ENCODE data around the gene PLEKHA7. TPM values are rescaled to one million over a fixed set of nuclear protein-coding genes. Genes with fewer than 3 reads are reported as not detected.

Gene PLEKHA7
- total and polyA plus RNA-seq, 4 donors: 13.3 to 31.8 (median 21.5) TPM

DNA sequence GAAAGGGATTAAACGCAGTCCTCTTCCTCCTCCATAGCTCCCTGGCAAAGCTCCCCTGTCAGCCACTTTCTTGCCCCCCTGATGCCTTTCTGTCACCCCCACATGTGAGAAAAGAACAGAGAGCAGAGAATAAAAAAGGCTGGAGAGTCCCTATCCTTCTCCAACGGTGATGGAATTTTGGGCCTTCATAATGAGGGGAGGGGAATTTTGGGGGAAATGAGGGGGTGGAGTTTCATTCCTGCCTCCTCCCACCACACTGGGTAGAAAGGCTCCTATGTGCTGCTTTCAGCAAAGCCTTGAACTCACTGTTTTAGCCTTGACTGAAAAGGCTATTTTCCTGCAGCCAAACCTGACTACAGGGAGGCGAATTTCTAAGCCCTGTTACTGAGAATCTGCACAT is 216.4 kb downstream of the PLEKHA7 start:
- ATAC-seq (ENCODE audit: insufficient read depth, low FRiP score) (no peak), DNase-seq (no peak)
- Histone ChIP-seq H3K27me3 (ENCODE audit: control insufficient read depth in 3 of 3, insufficient read depth in 3 of 3, low read length in 2 of 3) (no peaks in the 10 kb centered on the region), H3K27ac (ENCODE audit: low read depth in 1 of 2, low read length in 1 of 2) (no peak overlapping the region), H3K4me1 (ENCODE audit: control insufficient read depth in 5 of 5, insufficient read depth in 5 of 5, low read length in 5 of 5) (peaks cover 0 to 3% (median 0%) of the 10 kb centered on the region in 5 donors), H3K9me3 (ENCODE audit: control insufficient read depth in 4 of 4, insufficient read depth in 3 of 4, low read length in 3 of 4) (no peaks in the 10 kb centered on the region), H3K36me3 (ENCODE audit: control insufficient read depth in 4 of 4, insufficient read depth in 4 of 4, low read length in 4 of 4) (peaks cover 0 to 2% (median 0%) of the 10 kb centered on the region in 4 donors), H3K4me3 (no peak overlapping the region), H3K9ac (ENCODE audit: insufficient read depth in 1 of 2, low read length in 2 of 2) (no peak overlapping the region)
- TF ChIP-seq, protein P1, sequence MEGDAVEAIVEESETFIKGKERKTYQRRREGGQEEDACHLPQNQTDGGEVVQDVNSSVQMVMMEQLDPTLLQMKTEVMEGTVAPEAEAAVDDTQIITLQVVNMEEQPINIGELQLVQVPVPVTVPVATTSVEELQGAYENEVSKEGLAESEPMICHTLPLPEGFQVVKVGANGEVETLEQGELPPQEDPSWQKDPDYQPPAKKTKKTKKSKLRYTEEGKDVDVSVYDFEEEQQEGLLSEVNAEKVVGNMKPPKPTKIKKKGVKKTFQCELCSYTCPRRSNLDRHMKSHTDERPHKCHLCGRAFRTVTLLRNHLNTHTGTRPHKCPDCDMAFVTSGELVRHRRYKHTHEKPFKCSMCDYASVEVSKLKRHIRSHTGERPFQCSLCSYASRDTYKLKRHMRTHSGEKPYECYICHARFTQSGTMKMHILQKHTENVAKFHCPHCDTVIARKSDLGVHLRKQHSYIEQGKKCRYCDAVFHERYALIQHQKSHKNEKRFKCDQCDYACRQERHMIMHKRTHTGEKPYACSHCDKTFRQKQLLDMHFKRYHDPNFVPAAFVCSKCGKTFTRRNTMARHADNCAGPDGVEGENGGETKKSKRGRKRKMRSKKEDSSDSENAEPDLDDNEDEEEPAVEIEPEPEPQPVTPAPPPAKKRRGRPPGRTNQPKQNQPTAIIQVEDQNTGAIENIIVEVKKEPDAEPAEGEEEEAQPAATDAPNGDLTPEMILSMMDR (IDR thresholded peaks at IDR 0.05; ENCODE audit: control extremely low read depth, extremely low read depth): no peak
- 77 to 86% methylated on average over 3 of the region's 3 CpGs for WGBS, 2 donors

DNA sequence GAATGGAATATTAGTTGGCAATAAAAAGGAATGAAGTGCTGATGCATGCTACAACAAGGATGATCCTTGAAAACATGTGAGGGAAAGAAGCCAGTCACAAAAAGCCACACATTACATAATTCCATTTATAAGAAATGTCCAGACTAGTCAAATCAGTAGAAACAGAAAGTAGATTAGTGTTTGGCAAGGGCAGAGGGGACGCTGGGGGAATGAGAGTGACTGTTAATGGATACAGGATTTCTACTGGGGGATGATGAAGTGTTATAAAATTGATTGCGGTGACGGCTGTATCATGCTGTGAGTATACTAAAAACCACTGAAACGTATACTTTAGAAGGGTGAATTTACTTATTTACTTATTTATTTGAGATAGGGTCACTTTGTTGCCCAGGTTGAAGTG is 217.9 kb downstream of the PLEKHA7 start:
- no peak overlapping the region for H3K27ac ChIP-seq (ENCODE audit: low read depth in 1 of 2, low read length in 1 of 2)
- peaks cover 0 to 1% (median 0%) of the 10 kb centered on the region in 4 donors for H3K36me3 ChIP-seq (ENCODE audit: control insufficient read depth in 4 of 4, insufficient read depth in 4 of 4, low read length in 4 of 4)
- TF ChIP-seq, protein P1 (IDR thresholded peaks at IDR 0.05; ENCODE audit: control extremely low read depth, extremely low read depth): no peak
- peak; percentile 41 to 87 (median 84) for DNase-seq
- no peak overlapping the region for H3K4me3 ChIP-seq
- no peaks in the 10 kb centered on the region for H3K27me3 ChIP-seq (ENCODE audit: control insufficient read depth in 3 of 3, insufficient read depth in 3 of 3, low read length in 2 of 3)
- H3K9me3 ChIP-seq (ENCODE audit: control insufficient read depth in 4 of 4, insufficient read depth in 3 of 4, low read length in 3 of 4): no peaks in the 10 kb centered on the region
- no peak overlapping the region for H3K9ac ChIP-seq (ENCODE audit: insufficient read depth in 1 of 2, low read length in 2 of 2)
- peaks cover 0 to 4% (median 3%) of the 10 kb centered on the region in 5 donors for H3K4me1 ChIP-seq (ENCODE audit: control insufficient read depth in 5 of 5, insufficient read depth in 5 of 5, low read length in 5 of 5)
- ATAC-seq (ENCODE audit: insufficient read depth, low FRiP score): no peak
- 70 to 86% methylated on average over 4 of the region's 4 CpGs for WGBS, 2 donors

DNA sequence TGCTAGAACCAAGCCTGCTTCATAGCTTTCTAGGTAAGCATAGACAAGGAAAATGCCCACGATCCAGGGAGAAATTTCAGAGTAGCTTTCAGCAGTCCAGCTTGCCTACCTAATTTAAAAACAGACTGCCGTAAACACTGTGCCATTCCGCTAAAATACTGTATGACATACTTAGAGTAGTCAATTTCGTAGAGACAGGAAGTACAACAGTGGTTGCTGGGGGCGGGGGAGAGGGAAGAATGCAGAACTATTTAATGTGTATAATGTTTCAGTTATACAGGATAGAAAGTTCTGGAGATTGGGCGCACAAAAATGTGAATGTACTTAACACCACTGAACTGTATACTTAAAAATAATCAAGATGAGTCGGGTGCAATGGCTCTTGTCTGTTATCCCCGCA is 219.1 kb downstream of the PLEKHA7 start:
- Histone ChIP-seq H3K36me3 (ENCODE audit: control insufficient read depth in 4 of 4, insufficient read depth in 4 of 4, low read length in 4 of 4) (peaks cover 0 to 4% (median 0%) of the 10 kb centered on the region in 4 donors), H3K9me3 (ENCODE audit: control insufficient read depth in 4 of 4, insufficient read depth in 3 of 4, low read length in 3 of 4) (no peaks in the 10 kb centered on the region), H3K4me1 (ENCODE audit: control insufficient read depth in 5 of 5, insufficient read depth in 5 of 5, low read length in 5 of 5) (peaks cover 0 to 8% (median 3%) of the 10 kb centered on the region in 5 donors), H3K27ac (ENCODE audit: low read depth in 1 of 2, low read length in 1 of 2) (peak overlapping the region in 1 of 2 donors; percentile 83), H3K27me3 (ENCODE audit: control insufficient read depth in 3 of 3, insufficient read depth in 3 of 3, low read length in 2 of 3) (no peaks in the 10 kb centered on the region), H3K4me3 (no peak overlapping the region), H3K9ac (ENCODE audit: insufficient read depth in 1 of 2, low read length in 2 of 2) (no peak overlapping the region)
- TF ChIP-seq, protein P1 (IDR thresholded peaks at IDR 0.05; ENCODE audit: control extremely low read depth, extremely low read depth): no peak
- DNase-seq: peak in 2 of 3 donors; percentile 26 to 37
- no peak for ATAC-seq (ENCODE audit: insufficient read depth, low FRiP score)
- 43 to 68% methylated on average over 8 of the region's 8 CpGs for WGBS, 2 donors

Measured in lung (tissue), 12 donors.